ENCODE results near the gene RNF151. TPM values are rescaled to one million over a fixed set of nuclear protein-coding genes. Genes with fewer than 3 reads are reported as not detected.

RNF151 gene
- total and polyA plus RNA-seq, 2 of the 13 experiments (the other 11 are each of a cell fraction or from before 2014, with no cell fraction given), result not detected

DNA sequence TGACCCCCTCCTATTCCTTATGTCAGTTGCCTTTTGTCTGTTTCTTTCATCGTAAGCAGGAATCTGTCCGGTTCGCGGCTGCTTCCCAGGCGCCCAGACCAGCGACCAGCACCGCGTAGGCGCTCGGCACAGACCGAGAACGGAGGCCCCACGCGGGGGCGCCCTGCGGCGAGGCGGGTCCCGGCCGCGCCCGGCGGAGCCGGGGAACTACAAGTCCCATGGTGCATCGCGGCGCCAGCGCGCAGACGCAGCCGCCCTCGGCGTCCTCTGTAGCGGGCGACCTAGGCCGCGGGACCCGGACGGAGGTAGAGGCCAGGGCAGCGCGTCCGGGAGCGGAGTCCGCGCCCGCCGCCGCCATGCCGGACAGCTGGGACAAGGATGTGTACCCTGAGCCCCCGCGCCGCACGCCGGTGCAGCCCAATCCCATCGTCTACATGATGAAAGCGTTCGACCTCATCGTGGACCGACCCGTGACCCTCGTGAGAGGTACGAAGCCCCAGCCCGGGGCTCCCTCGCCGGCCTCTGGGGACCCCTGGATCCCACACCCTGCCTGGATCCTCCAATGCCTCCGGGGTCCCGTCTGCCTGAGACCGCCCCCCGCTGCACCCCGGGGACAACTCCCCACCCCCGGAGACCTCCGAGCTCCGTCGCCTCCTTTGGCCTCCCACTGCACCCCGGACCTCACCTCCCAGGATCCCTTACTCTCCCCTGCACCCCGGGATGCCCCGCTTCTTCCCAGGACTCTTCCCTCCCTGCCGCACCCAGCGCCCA is 7.2 kb upstream of the RNF151 start, which contains the start of gene NDUFB10 (continued):
- peak; percentile 64; the same call in 1 of the 2 replicates for TF ChIP-seq REPIN1 (CRISPR knock-in tag; IDR thresholded peaks at IDR 0.05; ENCODE audit: borderline replicate concordance, low read depth)
- TF ChIP-seq, protein P1, sequence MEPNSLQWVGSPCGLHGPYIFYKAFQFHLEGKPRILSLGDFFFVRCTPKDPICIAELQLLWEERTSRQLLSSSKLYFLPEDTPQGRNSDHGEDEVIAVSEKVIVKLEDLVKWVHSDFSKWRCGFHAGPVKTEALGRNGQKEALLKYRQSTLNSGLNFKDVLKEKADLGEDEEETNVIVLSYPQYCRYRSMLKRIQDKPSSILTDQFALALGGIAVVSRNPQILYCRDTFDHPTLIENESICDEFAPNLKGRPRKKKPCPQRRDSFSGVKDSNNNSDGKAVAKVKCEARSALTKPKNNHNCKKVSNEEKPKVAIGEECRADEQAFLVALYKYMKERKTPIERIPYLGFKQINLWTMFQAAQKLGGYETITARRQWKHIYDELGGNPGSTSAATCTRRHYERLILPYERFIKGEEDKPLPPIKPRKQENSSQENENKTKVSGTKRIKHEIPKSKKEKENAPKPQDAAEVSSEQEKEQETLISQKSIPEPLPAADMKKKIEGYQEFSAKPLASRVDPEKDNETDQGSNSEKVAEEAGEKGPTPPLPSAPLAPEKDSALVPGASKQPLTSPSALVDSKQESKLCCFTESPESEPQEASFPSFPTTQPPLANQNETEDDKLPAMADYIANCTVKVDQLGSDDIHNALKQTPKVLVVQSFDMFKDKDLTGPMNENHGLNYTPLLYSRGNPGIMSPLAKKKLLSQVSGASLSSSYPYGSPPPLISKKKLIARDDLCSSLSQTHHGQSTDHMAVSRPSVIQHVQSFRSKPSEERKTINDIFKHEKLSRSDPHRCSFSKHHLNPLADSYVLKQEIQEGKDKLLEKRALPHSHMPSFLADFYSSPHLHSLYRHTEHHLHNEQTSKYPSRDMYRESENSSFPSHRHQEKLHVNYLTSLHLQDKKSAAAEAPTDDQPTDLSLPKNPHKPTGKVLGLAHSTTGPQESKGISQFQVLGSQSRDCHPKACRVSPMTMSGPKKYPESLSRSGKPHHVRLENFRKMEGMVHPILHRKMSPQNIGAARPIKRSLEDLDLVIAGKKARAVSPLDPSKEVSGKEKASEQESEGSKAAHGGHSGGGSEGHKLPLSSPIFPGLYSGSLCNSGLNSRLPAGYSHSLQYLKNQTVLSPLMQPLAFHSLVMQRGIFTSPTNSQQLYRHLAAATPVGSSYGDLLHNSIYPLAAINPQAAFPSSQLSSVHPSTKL (CRISPR knock-in tag; IDR thresholded peaks at IDR 0.05), result peak; percentile 53; the same call in 1 of the 2 replicates
- TF ChIP-seq, protein P2, sequence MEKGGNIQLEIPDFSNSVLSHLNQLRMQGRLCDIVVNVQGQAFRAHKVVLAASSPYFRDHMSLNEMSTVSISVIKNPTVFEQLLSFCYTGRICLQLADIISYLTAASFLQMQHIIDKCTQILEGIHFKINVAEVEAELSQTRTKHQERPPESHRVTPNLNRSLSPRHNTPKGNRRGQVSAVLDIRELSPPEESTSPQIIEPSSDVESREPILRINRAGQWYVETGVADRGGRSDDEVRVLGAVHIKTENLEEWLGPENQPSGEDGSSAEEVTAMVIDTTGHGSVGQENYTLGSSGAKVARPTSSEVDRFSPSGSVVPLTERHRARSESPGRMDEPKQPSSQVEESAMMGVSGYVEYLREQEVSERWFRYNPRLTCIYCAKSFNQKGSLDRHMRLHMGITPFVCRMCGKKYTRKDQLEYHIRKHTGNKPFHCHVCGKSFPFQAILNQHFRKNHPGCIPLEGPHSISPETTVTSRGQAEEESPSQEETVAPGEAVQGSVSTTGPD (CRISPR knock-in tag; IDR thresholded peaks at IDR 0.05), result no peak
- TF ChIP-seq, protein P3, sequence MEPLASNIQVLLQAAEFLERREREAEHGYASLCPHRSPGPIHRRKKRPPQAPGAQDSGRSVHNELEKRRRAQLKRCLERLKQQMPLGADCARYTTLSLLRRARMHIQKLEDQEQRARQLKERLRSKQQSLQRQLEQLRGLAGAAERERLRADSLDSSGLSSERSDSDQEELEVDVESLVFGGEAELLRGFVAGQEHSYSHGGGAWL (CRISPR knock-in tag; IDR thresholded peaks at IDR 0.05), result peak; percentile 76; the same call in 1 of the 2 replicates
- TF ChIP-seq ZBTB7A (CRISPR knock-in tag; IDR thresholded peaks at IDR 0.05), result no peak
- TF ChIP-seq BRD4 (CRISPR knock-in tag; IDR thresholded peaks at IDR 0.05), result peak; percentile 76; the same call in 1 of the 2 replicates
- TF ChIP-seq CENPT (CRISPR knock-in tag; IDR thresholded peaks at IDR 0.05; ENCODE audit: low read depth), result no peak; the same call in 1 of the 2 replicates
- no peak for TF ChIP-seq SOX6 (IDR thresholded peaks at IDR 0.05)
- peak; percentile 33; the same call in 1 of the 2 replicates for TF ChIP-seq SOX6 (CRISPR knock-in tag; IDR thresholded peaks at IDR 0.05)
- TF ChIP-seq NFYC (CRISPR knock-in tag; IDR thresholded peaks at IDR 0.05), result peak; percentile 51; the same call in 1 of the 2 replicates
- TF ChIP-seq, protein P4, sequence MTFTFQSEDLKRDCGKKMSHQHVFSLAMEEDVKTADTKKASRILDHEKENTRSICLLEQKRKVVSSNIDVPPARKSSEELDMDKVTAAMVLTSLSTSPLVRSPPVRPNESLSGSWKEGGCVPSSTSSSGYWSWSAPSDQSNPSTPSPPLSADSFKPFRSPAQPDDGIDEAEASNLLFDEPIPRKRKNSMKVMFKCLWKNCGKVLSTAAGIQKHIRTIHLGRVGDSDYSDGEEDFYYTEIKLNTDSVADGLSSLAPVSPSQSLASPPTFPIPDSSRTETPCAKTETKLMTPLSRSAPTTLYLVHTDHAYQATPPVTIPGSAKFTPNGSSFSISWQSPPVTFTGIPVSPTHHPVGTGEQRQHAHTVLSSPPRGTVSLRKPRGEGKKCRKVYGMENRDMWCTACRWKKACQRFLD (CRISPR knock-in tag; IDR thresholded peaks at IDR 0.05; ENCODE audit: borderline replicate concordance), result 0 out of 2 replicates have a peak, but pooled peaks have one; percentile 36
- TF ChIP-seq NAIF1 (CRISPR knock-in tag; IDR thresholded peaks at IDR 0.05; ENCODE audit: borderline replicate concordance), result peak; percentile 66; the same call in 1 of the 2 replicates
- peak; percentile 87 for TF ChIP-seq ZSCAN25 (CRISPR knock-in tag; IDR thresholded peaks at IDR 0.05)
- no peak for TF ChIP-seq PAX8 (CRISPR knock-in tag; IDR thresholded peaks at IDR 0.05; ENCODE audit: borderline replicate concordance)
- TF ChIP-seq TAF1 (CRISPR knock-in tag; IDR thresholded peaks at IDR 0.05), result peak; percentile 96
- TF ChIP-seq ZSCAN29 (CRISPR knock-in tag; conservative IDR thresholded peaks at IDR 0.05), result 0 out of 2 replicates have a peak, but pooled peaks have one; percentile 37
- TF ChIP-seq ERF (CRISPR knock-in tag; IDR thresholded peaks at IDR 0.05), result peak; percentile 79
- no peak for TF ChIP-seq ZNF350 (CRISPR knock-in tag; IDR thresholded peaks at IDR 0.05; ENCODE audit: borderline replicate concordance, low read depth)
- TF ChIP-seq ZNF563 (CRISPR knock-in tag; IDR thresholded peaks at IDR 0.05), result peak; percentile 81; the same call in 1 of the 2 replicates
- TF ChIP-seq ZNF619 (CRISPR knock-in tag; IDR thresholded peaks at IDR 0.05), result peak; percentile 72
- TF ChIP-seq RBFOX2 (IDR thresholded peaks at IDR 0.05; ENCODE audit: low read depth, low read length), result peak; percentile 97
- 0 out of 2 replicates have a peak, but pooled peaks have one; percentile 1 for TF ChIP-seq CREB1 (IDR thresholded peaks at IDR 0.05)
- TF ChIP-seq CREB1 (CRISPR knock-in tag; IDR thresholded peaks at IDR 0.05), result no peak
- no peak for TF ChIP-seq RCOR2 (CRISPR knock-in tag; IDR thresholded peaks at IDR 0.05)

Data from HepG2 (cell line).